GM18505 (cell line): ENCODE results near the gene S100A8.

Experiments
- ATAC-seq: cut with Tn5 transposase; IDR thresholded peaks from one replicate; pipeline ENCODE4 v1.9.1; 2021; ENCODE audit not compliant: unreplicated experiment
- POLR2A ChIP-seq: IDR thresholded peaks from 4 replicates; pipeline ENCODE4 v1.6.1; 2011; ENCODE audit warnings: borderline replicate concordance; ENCODE audit not compliant: insufficient read depth, insufficient read length; ENCODE audit errors: extremely low read depth

Gene S100A8

GRCh38 chr1:153390938-153391710 lies at the start of gene S100A8:
Gene S100A8 (minus strand): TSS chr1:153391073. CDS start chr1:153390535, 538 bp downstream.
- no peak for ATAC-seq
- TF ChIP-seq POLR2A = no peak

DNA sequence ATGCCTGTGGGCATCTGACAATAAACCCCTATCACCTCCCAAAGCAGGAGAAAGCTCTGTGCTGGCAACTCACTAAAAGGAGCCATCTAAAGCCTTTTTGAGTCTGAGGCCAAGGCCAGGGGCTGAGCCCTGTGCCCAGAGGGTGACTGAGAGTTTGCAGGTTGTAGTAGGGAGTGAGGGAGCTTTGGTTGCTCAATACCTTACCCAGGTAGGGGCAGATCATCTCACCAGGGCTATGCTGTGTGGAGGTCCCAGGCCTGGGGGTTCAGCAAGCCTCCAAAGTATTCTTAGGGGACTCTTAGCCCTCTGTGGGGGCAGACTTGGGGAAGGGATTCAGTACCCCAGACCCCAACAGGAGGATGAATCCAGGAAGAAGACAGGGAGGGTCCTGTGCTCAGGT lies 48.4 kb upstream of the S100A8 start:
- no peak for TF ChIP-seq POLR2A
- no peak for ATAC-seq

DNA sequence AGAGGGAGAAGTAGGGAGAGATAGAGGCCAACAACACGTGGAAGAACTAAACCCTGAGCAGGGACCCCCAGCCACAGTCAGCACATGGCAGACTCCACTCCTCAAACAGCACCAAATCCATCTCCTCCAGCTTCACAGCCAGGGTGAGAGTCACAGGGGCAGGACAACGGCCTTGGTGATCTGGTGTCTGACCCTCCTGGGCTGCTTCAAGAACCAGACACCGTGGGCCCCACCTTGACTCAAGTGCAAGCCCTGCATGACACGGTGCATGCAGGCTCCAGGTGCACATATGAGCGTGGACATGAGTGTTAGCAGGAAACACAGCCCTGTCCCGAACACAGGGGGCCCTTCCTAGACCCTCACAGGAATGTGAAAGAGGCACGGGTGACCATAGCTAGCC lies 47.7 kb upstream of the S100A8 start:
- no peak for ATAC-seq
- no peak for TF ChIP-seq POLR2A

- TF ChIP-seq POLR2A = no peak
- ATAC-seq = no peak
These were observed 46.4 kb upstream of the S100A8 start for GRCh38 chr1:153437236-153437635.

DNA sequence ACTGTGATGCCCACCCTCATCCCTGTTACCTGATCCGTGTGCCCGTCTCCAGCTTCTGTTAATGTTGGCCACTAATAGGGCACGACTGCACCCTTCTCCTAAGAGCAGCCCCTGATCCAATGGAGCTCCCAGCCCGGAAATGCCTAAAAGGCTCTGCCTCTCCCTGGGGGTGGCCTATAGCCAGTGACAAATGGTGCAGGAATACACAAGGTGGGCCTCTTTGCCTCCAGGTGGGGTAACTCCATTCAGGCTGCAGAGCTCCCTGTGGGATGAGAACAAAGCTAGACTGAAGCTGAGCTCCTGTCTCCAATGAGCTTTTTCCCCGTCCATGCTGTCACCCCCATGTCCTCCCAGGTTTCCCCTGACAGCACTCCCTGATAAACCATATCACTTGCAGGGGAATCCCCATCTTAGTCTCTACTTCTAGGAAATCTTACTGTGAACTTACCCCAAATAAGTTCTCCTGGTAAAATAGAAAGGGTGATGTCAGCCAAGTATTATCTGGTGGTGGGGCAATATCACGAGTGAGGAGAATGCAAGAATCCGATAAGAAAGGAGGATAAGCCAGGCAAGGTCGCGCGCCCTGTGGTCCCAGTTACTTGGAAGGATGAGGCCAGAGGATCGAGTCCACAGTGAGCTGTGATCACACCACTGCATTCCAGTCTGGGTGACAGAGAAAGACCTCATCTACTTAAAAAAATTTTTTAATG lies 44.0 kb upstream of the S100A8 start:
- no peak for ATAC-seq
- no peak for TF ChIP-seq POLR2A

GRCh38 chr1:153432874-153433681 lies 42.2 kb upstream of the S100A8 start:
- no peak for ATAC-seq
- no peak for TF ChIP-seq POLR2A

GRCh38 chr1:153431928-153432327 lies 41.1 kb upstream of the S100A8 start:
- no peak for ATAC-seq
- TF ChIP-seq POLR2A = no peak

DNA sequence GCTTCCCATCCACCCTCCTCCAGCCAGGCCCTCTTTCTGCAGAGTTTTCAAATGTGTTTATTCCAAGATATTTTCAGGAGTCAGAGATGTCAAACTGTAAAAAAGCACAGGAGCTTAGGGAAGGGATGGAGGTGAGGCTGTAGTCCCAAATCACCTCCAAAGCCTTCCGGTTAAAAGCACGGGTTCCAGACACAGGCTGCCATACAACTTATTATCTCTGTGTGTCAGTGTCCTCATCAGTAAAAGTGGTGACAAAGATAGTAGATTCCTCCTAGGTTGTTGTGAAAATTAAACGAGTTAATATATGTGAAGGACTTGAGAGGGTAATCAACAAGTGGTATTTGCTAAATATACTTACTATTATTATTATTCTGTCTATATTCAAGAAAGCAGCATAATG lies 40.6 kb upstream of the S100A8 start:
- ATAC-seq = no peak
- TF ChIP-seq POLR2A = no peak

DNA sequence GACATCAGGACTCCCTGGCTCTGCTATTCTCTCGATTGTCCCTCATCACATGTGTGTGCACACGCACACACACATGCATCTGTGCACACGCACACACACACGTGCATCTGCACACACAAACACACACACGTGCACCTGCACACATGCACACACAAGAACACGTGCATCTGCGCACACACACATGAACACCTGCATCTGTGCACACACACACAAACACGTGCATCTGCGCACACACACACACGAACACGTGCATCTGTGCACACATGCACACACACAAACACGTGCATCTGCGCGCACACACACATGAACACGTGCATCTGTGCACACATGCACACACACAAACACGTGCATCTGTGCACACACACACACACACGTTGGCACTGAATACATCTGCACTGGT lies 40.1 kb upstream of the S100A8 start:
- no peak for TF ChIP-seq POLR2A
- ATAC-seq = no peak

- no peak for ATAC-seq
- no peak for TF ChIP-seq POLR2A
These were observed 39.7 kb upstream of the S100A8 start for GRCh38 chr1:153430561-153430960.

- TF ChIP-seq POLR2A = no peak
- no peak for ATAC-seq
These were observed 39.3 kb upstream of the S100A8 start for GRCh38 chr1:153430166-153430553.

DNA sequence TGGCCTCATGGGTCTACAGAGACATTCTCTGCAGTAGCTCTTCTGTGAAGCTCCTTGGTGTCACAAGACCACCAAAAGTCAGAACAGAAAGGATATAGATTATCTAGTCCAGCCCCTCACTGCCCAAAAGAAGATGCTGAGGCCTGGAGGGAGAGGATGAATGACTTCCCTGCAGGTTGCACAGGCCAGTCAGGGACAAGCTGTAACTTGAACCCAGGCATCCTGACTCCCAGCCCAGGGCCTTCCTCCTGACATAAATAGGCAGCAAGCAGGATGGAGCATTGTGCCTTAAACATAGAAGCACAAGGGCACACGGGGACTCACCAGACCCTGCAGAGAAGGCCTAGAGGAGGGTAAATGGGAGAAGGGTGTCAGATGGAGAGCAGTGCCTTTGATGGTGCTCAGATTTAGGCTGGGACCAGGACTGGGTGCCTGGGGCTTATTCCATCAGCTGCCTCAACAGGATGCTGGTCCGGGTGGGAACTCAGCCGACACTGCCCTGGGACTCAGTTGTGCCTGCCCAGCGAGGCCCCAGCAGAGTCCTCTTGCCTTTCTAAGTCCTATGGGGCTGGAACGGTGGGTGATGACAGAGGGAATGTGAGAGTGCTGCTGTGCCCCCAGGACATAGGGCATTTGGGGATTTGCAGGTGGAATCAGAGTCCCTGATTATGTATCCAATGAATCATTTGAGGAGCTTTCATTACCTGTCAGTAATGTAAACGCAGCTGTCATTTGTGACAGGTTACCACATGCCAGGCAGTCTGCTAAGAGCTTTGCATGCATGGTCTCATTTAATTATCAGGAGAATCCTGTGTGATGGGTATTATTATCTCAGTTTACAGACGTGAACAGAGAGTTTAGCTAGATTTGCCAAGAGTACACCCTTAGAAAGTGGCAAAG lies 38.6 kb upstream of the S100A8 start:
- ATAC-seq = no peak
- TF ChIP-seq POLR2A = no peak
